CD14-positive monocyte (primary cell): Measurements from ENCODE around the gene LXN. TPM values are rescaled to one million over a fixed set of nuclear protein-coding genes. Genes with fewer than 3 reads are reported as not detected.

Experiments
- DNase-seq, 3 donors: peaks; one replicate each; pipeline ENCODE4 v3.0.0-alpha.2; 2011 to 2022
- H2AFZ ChIP-seq: 2 replicates; pipeline ENCODE4 v1.6.0; 2012; ENCODE audit warnings: mild to moderate bottlenecking, low read depth, low read length, inconsistent platforms; ENCODE audit not compliant: insufficient read depth, poor library complexity, severe bottlenecking
- H3K27ac ChIP-seq, 2 donors: 1 replicate in 1 of 2; 2 replicates in 1 of 2; pipeline ENCODE4 v1.5.1; 2012 to 2013; ENCODE audit warnings: low read length in 2 of 2, control low read depth in 1 of 2, inconsistent platforms in 1 of 2, low read depth in 1 of 2, mild to moderate bottlenecking in 1 of 2
- H3K27me3 ChIP-seq, 2 donors: one replicate each; pipeline versions ENCODE4 v1.6.0 to v1.6.1; 2011 to 2013; ENCODE audit warnings: low read length in 2 of 2; ENCODE audit not compliant: control insufficient read depth in 2 of 2, insufficient read depth in 2 of 2
- H3K36me3 ChIP-seq, 2 donors: replicated peaks in 1 of 2; 1 replicate in 1 of 2; 2 replicates in 1 of 2; pipeline versions ENCODE4 v1.5.1 to v1.6.1; 2012 to 2013; ENCODE audit warnings: low read length in 2 of 2, control low read depth in 1 of 2, inconsistent platforms in 1 of 2, mild to moderate bottlenecking in 1 of 2; ENCODE audit not compliant: insufficient read depth in 2 of 2, control insufficient read depth in 1 of 2
- H3K4me1 ChIP-seq, 2 donors: 1 replicate in 1 of 2; 2 replicates in 1 of 2; pipeline versions ENCODE4 v1.5.1 to v1.6.1; 2012 to 2013; ENCODE audit warnings: low read length in 2 of 2, control low read depth in 1 of 2, inconsistent platforms in 1 of 2, mild to moderate bottlenecking in 1 of 2, moderate library complexity in 1 of 2; ENCODE audit not compliant: insufficient read depth in 2 of 2, control insufficient read depth in 1 of 2
- H3K4me2 ChIP-seq: replicated peaks from 2 replicates; pipeline ENCODE3; 2012; ENCODE audit warnings: low read length, moderate library complexity, mild to moderate bottlenecking; ENCODE audit not compliant: poor library complexity, severe bottlenecking; ENCODE audit errors: extremely low read depth
- H3K4me3 ChIP-seq, 3 experiments: fragments of 200-600 bp in 1 of 3; sonication (generic) in 1 of 3; replicated peaks in 1 of 3; 1 replicate in 2 of 3; 2 replicates in 1 of 3; pipeline ENCODE4 v1.5.1; 2011 to 2013; ENCODE audit warnings: low read length in 3 of 3, mild to moderate bottlenecking in 3 of 3, control low read depth in 2 of 3, low read depth in 2 of 3, inconsistent platforms in 1 of 3, moderate library complexity in 1 of 3
- H3K79me2 ChIP-seq: 2 replicates; pipeline ENCODE4 v1.6.0; 2012; ENCODE audit warnings: mild to moderate bottlenecking, control low read depth, inconsistent platforms, low read length, moderate library complexity; ENCODE audit not compliant: insufficient read depth
- H3K9ac ChIP-seq: 2 replicates; pipeline ENCODE4 v1.6.0; 2017; ENCODE audit warnings: low read length, mild to moderate bottlenecking; ENCODE audit not compliant: insufficient read depth, poor library complexity, severe bottlenecking
- H3K9me3 ChIP-seq, 2 donors: replicated peaks in 1 of 2; 1 replicate in 1 of 2; 2 replicates in 1 of 2; pipeline versions ENCODE4 v1.5.1 to v1.6.1; 2012 to 2013; ENCODE audit warnings: low read length in 2 of 2, control low read depth in 1 of 2; ENCODE audit not compliant: control insufficient read depth in 1 of 2, insufficient read depth in 1 of 2
- H4K20me1 ChIP-seq: 2 replicates; pipeline ENCODE4 v1.6.0; 2012; ENCODE audit warnings: mild to moderate bottlenecking, low read length, control low read depth, moderate library complexity; ENCODE audit not compliant: insufficient read depth
- H3K27ac Mint-ChIP-seq, 7 donors: one replicate each; pipeline ENCODE4 v1.8.0; 2020; ENCODE audit warnings: mild to moderate bottlenecking in 7 of 7, mixed read lengths in 7 of 7, moderate library complexity in 6 of 7, inconsistent platforms in 2 of 7
- H3K27me3 Mint-ChIP-seq, 3 donors: one replicate each; pipeline ENCODE4 v1.8.0; 2021 to 2022; ENCODE audit warnings: low read depth in 3 of 3, mild to moderate bottlenecking in 3 of 3, mixed read lengths in 3 of 3, moderate library complexity in 3 of 3, inconsistent platforms in 1 of 3
- H3K36me3 Mint-ChIP-seq, 2 donors: one replicate each; pipeline ENCODE4 v1.8.0; 2020; ENCODE audit warnings: mixed read lengths in 2 of 2, inconsistent platforms in 1 of 2, mild to moderate bottlenecking in 1 of 2
- H3K4me1 Mint-ChIP-seq: one replicate; pipeline ENCODE4 v1.8.0; 2020; ENCODE audit warnings: mild to moderate bottlenecking, mixed read lengths
- H3K4me3 Mint-ChIP-seq, 2 donors: one replicate each; pipeline ENCODE4 v1.8.0; 2020; ENCODE audit warnings: mild to moderate bottlenecking in 2 of 2, mixed read lengths in 2 of 2, moderate library complexity in 1 of 2
- H3K9me3 Mint-ChIP-seq, 7 donors: one replicate each; pipeline ENCODE4 v1.8.0; 2020 to 2022; ENCODE audit warnings: mixed read lengths in 7 of 7, mild to moderate bottlenecking in 6 of 7, moderate library complexity in 6 of 7, inconsistent platforms in 2 of 7
- CTCF ChIP-seq: fragments of 200-600 bp; IDR thresholded peaks from one replicate; pipeline ENCODE4 v1.8.0; 2022; ENCODE audit warnings: antibody characterized with exemption, mild to moderate bottlenecking
- WGBS: methylation state at CpG from one replicate; pipeline ENCODE4 v1.1.5; 2013; ENCODE audit warnings: missing lambda C conversion rate; ENCODE audit not compliant: insufficient coverage; 5-methylcytosine and 5-hydroxymethylcytosine counted together
- intact Hi-C, 2 donors: fragments of 100-400 bp; cut with micrococcal nuclease; formaldehyde crosslinking; loops; one replicate each; pipeline versions ENCODE4 v1.15.0 to v1.15.1; 2023
- polyA plus RNA-seq, 3 donors: library from polyadenylated mRNA; depleted of rRNA in 1 of 3; unstranded in 2 of 3; stranded (reverse) in 1 of 3; fragments of 300-500 nt in 2 of 3; fragments of >200 nt in 1 of 3; fragmentation: Illumina TruSeq in 2 of 3; gene quantifications; 1 replicate in 2 of 3; 2 replicates in 1 of 3; pipeline ENCODE4 v1.2.3, GENCODE V29; 2012 to 2021

Gene LXN
- polyA plus RNA-seq, 3 donors = 2.6 to 10.0 (median 7.6) TPM

GRCh38 chr3:158658889-158659288 lies 13.6 kb downstream of the LXN start:
- no CpG with 5 or more reads among the region's 7 CpGs for WGBS
- no peak overlapping the region for H3K4me3 Mint-ChIP-seq
- Histone ChIP-seq H3K27ac (no peak overlapping the region), H3K4me3 (no peak overlapping the region), H3K36me3 (peaks cover 76 to 92% of the 10 kb centered on the region in 2 donors), H3K27me3 (no peaks in the 10 kb centered on the region), H3K4me1 (no peaks in the 10 kb centered on the region), H2AFZ (no peak overlapping the region), H3K9me3 (no peaks in the 10 kb centered on the region), H3K9ac (no peak overlapping the region), H3K79me2 (no peaks in the 10 kb centered on the region), H4K20me1 (no peaks in the 10 kb centered on the region), H3K4me2 (no peak overlapping the region)
- H3K36me3 Mint-ChIP-seq = peaks cover 66 to 80% of the 10 kb centered on the region in 2 donors
- no peaks in the 10 kb centered on the region for H3K27me3 Mint-ChIP-seq
- H3K9me3 Mint-ChIP-seq = no peaks in the 10 kb centered on the region
- H3K27ac Mint-ChIP-seq = no peak overlapping the region
- no peak for DNase-seq
- no peak for TF ChIP-seq CTCF
- intact Hi-C loops = loop anchor here in 1 of 2 donors (5.0 kb wide), 1 partner anchor 128 kb away; no protein-coding TSS in a partner anchor
- H3K4me1 Mint-ChIP-seq = no peaks in the 10 kb centered on the region

GRCh38 chr3:158652463-158652862 lies 20.0 kb downstream of the LXN start:
- no peaks in the 10 kb centered on the region for H3K27me3 Mint-ChIP-seq
- no peak overlapping the region for H3K27ac Mint-ChIP-seq
- H3K4me3 ChIP-seq = no peak overlapping the region
- H3K79me2 ChIP-seq = peaks cover 3% of the 10 kb centered on the region
- no peak overlapping the region for H2AFZ ChIP-seq
- peaks cover 81 to 95% of the 10 kb centered on the region in 2 donors for H3K36me3 ChIP-seq
- no peaks in the 10 kb centered on the region for H3K27me3 ChIP-seq
- no peaks in the 10 kb centered on the region for H3K4me1 Mint-ChIP-seq
- no peak for TF ChIP-seq CTCF
- H3K27ac ChIP-seq = no peak overlapping the region
- intact Hi-C loops = no loop called here
- H3K36me3 Mint-ChIP-seq = peaks cover 73 to 88% of the 10 kb centered on the region in 2 donors
- no peaks in the 10 kb centered on the region for H3K9me3 Mint-ChIP-seq
- DNase-seq = no peak
- 100% methylated on average over 1 of the region's 3 CpGs for WGBS
- no peak overlapping the region for H3K9ac ChIP-seq
- H3K4me2 ChIP-seq = no peak overlapping the region
- no peaks in the 10 kb centered on the region for H3K9me3 ChIP-seq
- no peak overlapping the region for H3K4me3 Mint-ChIP-seq
- no peaks in the 10 kb centered on the region for H3K4me1 ChIP-seq
- H4K20me1 ChIP-seq = no peaks in the 10 kb centered on the region
